Spleen (tissue), 11 donors: ENCODE data around the gene PTPRN2. TPM values are rescaled to one million over a fixed set of nuclear protein-coding genes. Genes with fewer than 3 reads are reported as not detected.

Experiments used
- DNase-seq: peaks from one replicate; pipeline ENCODE4 v3.0.0-alpha.2; 2020
- H3K27ac ChIP-seq, 8 donors: fragments of 200-600 bp; sonication (generic) in 7 of 8; 1 replicate in 4 of 8; 2 replicates in 4 of 8; pipeline versions ENCODE4 v1.5.0 to v1.8.0; 2016 to 2021; ENCODE audit warnings: inconsistent platforms in 4 of 8, mild to moderate bottlenecking in 4 of 8, moderate library complexity in 1 of 8
- H3K27me3 ChIP-seq, 7 donors: fragments of 200-600 bp; sonication (generic) in 6 of 7; replicated peaks in 1 of 7; 1 replicate in 4 of 7; 2 replicates in 3 of 7; pipeline versions ENCODE4 v1.5.0 to v1.8.0; 2016 to 2021; ENCODE audit warnings: inconsistent platforms in 3 of 7, mild to moderate bottlenecking in 1 of 7
- H3K36me3 ChIP-seq, 6 donors: fragments of 200-600 bp; sonication (generic) in 5 of 6; 1 replicate in 4 of 6; 2 replicates in 2 of 6; pipeline versions ENCODE4 v1.5.0 to v1.8.0; 2016 to 2021; ENCODE audit warnings: inconsistent platforms in 2 of 6
- H3K4me1 ChIP-seq, 6 donors: fragments of 200-600 bp; sonication (generic) in 5 of 6; 1 replicate in 3 of 6; 2 replicates in 3 of 6; pipeline versions ENCODE4 v1.5.0 to v1.8.0; 2016 to 2021; ENCODE audit warnings: inconsistent platforms in 3 of 6
- H3K4me3 ChIP-seq, 8 donors: fragments of 200-600 bp; sonication (generic) in 7 of 8; 1 replicate in 4 of 8; 2 replicates in 4 of 8; pipeline versions ENCODE4 v1.5.0 to v1.8.0; 2016 to 2021; ENCODE audit warnings: inconsistent platforms in 4 of 8, mild to moderate bottlenecking in 4 of 8, moderate library complexity in 2 of 8
- H3K9me3 ChIP-seq, 8 donors: fragments of 200-600 bp; sonication (generic) in 7 of 8; 1 replicate in 4 of 8; 2 replicates in 4 of 8; pipeline versions ENCODE4 v1.5.0 to v1.8.0; 2016 to 2021; ENCODE audit warnings: inconsistent platforms in 4 of 8
- POLR2A ChIP-seq, 3 donors: fragments of 450-650 bp; IDR thresholded peaks; one replicate each; pipeline ENCODE4 v1.5.1; 2017; ENCODE audit warnings: antibody characterized with exemption in 3 of 3, mild to moderate bottlenecking in 1 of 3
- POLR2AphosphoS5 ChIP-seq, 3 donors: sonication (generic); formaldehyde crosslinking; IDR thresholded peaks; one replicate each; pipeline ENCODE4 v1.5.1; 2017; ENCODE audit warnings: antibody characterized with exemption in 3 of 3
- WGBS, 5 donors: extraction: QIAGEN DNeasy Blood & Tissue Kit in 3 of 5; methylation state at CpG; one replicate each; pipeline versions ENCODE4 v1.1.5 to v1.1.7; 2013 to 2018; 5-methylcytosine and 5-hydroxymethylcytosine counted together
- intact Hi-C: fragments of 100-400 bp; cut with DNase I; formaldehyde crosslinking; loops from one replicate; pipeline ENCODE4 v1.15.0; 2023; ENCODE audit warnings: low total_unique reads
- polyA plus RNA-seq, 3 donors: library from polyadenylated mRNA; stranded (reverse); fragments of 200-250 nt; gene quantifications; one replicate each; pipeline ENCODE4 v1.2.1, GENCODE V29; 2013
- total RNA-seq, 7 donors: library from RNA; depleted of rRNA in 3 of 7; stranded (reverse); fragments of >200 nt in 3 of 7; fragmentation: NEBNext Ultra II Directional in 4 of 7; extraction: Animal tissue kit (Norgen Biotek cat#: 25700) in 4 of 7; gene quantifications; one replicate each; pipeline versions ENCODE4 v1.1.0 to v1.2.1, GENCODE V29; 2016 to 2021
- TF ChIP-seq, protein P1 (sequence below), 11 experiments: fragments of 200-600 bp in 7 of 11; fragments of 450-650 bp in 4 of 11; sonication (generic) in 4 of 11; IDR thresholded peaks in 8 of 11; conservative IDR thresholded peaks in 3 of 11; 1 replicate in 7 of 11; 2 replicates in 4 of 11; pipeline versions ENCODE4 v1.4.0 to v1.8.0; 2016 to 2021; ENCODE audit warnings: antibody characterized with exemption in 11 of 11, inconsistent platforms in 4 of 11, mild to moderate bottlenecking in 1 of 11
- donor health status: healthy with polysubstance abuse.
- donor health status: DM: no; HTN: no; CAD: no; lungs with moderate emphysema.
- donor health status: DM: no; HTN: no; CAD: no.
- donor health status: Bipolar disorder and iron deficiency.
- donor health status: healthy.
- donor health status: DM: no; HTN: no; CAD: no.
- donor health status: DM: yes; HTN: yes; CAD: no.

PTPRN2 gene
- total and polyA plus RNA-seq, 10 donors: 7.0 to 22.8 (median 16.8) TPM

DNA sequence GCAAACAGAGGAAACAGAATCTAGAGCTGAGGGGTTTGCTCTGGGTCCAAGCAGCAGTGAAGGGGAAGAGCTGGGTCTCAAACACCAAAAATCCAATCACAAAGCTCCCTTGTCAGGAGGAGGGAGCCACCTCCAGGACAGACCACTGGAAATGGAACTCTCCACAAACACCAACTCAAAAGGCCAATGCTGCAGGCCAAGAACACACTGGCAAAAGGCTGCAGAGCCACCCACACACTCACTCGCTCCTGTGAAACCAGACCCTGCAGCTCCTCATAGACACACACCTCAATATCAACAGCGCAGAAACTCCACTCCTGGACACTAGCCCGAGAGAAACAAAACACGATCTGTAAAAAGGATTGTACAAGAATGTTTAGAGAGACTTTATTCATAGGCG, 213.5 kb downstream of the PTPRN2 start:
- intact Hi-C loops: no loop called here
- WGBS, 5 donors: 71 to 84% (median 75%) methylated on average over 5 of the region's 5 CpGs

GRCh38 chr7:158373476-158374133, 214.0 kb downstream of the PTPRN2 start:
- Histone ChIP-seq H3K4me1 (no peaks in the 10 kb centered on the region), H3K27ac (no peak overlapping the region), H3K9me3 (no peaks in the 10 kb centered on the region), H3K36me3 (no peaks in the 10 kb centered on the region), H3K27me3 (peaks cover 0 to 31% (median 0%) of the 10 kb centered on the region in 7 donors), H3K4me3 (no peak overlapping the region)
- peak; percentile 58 for DNase-seq
- intact Hi-C loops: no loop called here
- 68 to 82% (median 77%) methylated on average over 15 to 18 of the region's 18 CpGs for WGBS, 5 donors
- no peak for TF ChIP-seq POLR2A (IDR thresholded peaks at IDR 0.05)
- TF ChIP-seq, protein P1, sequence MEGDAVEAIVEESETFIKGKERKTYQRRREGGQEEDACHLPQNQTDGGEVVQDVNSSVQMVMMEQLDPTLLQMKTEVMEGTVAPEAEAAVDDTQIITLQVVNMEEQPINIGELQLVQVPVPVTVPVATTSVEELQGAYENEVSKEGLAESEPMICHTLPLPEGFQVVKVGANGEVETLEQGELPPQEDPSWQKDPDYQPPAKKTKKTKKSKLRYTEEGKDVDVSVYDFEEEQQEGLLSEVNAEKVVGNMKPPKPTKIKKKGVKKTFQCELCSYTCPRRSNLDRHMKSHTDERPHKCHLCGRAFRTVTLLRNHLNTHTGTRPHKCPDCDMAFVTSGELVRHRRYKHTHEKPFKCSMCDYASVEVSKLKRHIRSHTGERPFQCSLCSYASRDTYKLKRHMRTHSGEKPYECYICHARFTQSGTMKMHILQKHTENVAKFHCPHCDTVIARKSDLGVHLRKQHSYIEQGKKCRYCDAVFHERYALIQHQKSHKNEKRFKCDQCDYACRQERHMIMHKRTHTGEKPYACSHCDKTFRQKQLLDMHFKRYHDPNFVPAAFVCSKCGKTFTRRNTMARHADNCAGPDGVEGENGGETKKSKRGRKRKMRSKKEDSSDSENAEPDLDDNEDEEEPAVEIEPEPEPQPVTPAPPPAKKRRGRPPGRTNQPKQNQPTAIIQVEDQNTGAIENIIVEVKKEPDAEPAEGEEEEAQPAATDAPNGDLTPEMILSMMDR (IDR thresholded peaks at IDR 0.05 in 8 of 11, conservative IDR thresholded peaks at IDR 0.05 in 3 of 11): no peak
- no peak for TF ChIP-seq POLR2AphosphoS5 (IDR thresholded peaks at IDR 0.05)

More for the DNA sequence above, 213.5 kb downstream of the PTPRN2 start:
- peaks cover 0 to 3% (median 0%) of the 10 kb centered on the region in 8 donors for H3K9me3 ChIP-seq
- H3K4me3 ChIP-seq: no peak overlapping the region
- no peaks in the 10 kb centered on the region for H3K36me3 ChIP-seq
- peaks cover 0 to 37% (median 0%) of the 10 kb centered on the region in 7 donors for H3K27me3 ChIP-seq
- H3K27ac ChIP-seq: no peak overlapping the region
- TF ChIP-seq, protein P1 (IDR thresholded peaks at IDR 0.05 in 8 of 11, conservative IDR thresholded peaks at IDR 0.05 in 3 of 11): no peak
- TF ChIP-seq POLR2A (IDR thresholded peaks at IDR 0.05) (no peak), POLR2AphosphoS5 (IDR thresholded peaks at IDR 0.05) (no peak)
- DNase-seq: peak; percentile 27
- no peaks in the 10 kb centered on the region for H3K4me1 ChIP-seq

DNA sequence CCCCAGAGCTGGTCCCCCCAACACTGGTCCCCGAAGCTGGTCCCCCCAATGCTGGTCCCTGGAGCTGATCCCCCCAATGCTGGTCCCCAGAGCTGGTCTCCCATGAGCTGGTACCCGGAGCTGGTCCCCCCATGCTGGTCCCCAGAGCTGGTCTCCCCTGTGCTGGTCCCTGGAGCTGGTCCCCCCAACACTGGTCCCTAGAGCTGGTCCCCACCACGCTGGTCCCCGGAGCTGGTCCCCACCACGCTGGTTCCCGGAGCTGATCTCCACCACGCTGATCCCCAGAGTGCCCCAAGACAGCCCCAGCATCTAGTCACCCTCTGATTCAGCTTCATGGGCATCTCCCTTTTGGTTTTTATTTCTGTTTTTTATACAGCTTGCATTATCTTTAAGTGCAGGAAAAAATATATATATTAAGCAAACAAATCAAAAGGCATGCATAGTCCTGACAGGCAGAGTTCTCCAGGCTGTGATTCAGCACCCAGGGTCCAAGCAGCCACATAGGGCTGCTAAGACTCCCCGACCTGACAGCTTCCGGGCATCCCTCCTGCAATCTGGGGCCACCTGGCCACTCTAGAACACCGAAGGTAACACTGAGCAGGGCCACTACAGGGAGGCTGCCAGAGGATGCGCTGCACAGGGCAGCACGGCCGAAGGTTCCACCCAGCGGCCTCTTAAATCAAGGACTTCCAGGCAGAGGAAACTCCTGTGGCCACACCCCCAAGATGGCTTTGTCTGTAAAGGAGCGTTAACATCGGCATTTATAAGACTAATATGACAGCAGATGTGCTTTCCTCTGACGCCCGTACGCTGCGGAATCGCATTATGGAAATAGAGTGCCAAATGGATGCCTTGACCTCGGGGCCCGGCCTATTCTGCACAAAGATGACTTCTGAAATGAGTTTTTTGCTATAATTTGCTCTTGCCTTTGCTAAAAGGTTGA, 215.0 kb downstream of the PTPRN2 start:
- intact Hi-C loops: no loop called here
- TF ChIP-seq, protein P1 (IDR thresholded peaks at IDR 0.05 in 8 of 11, conservative IDR thresholded peaks at IDR 0.05 in 3 of 11): no peak
- TF ChIP-seq POLR2A (IDR thresholded peaks at IDR 0.05): no peak
- no peak for TF ChIP-seq POLR2AphosphoS5 (IDR thresholded peaks at IDR 0.05)
- WGBS, 5 donors: 73 to 77% (median 76%) methylated on average over 17 to 23 of the region's 23 CpGs
- Histone ChIP-seq H3K27ac (no peak overlapping the region), H3K4me1 (no peaks in the 10 kb centered on the region), H3K27me3 (peaks cover 0 to 22% (median 0%) of the 10 kb centered on the region in 7 donors), H3K9me3 (no peaks in the 10 kb centered on the region), H3K36me3 (no peaks in the 10 kb centered on the region), H3K4me3 (no peak overlapping the region)
- peak; percentile 45 for DNase-seq

DNA sequence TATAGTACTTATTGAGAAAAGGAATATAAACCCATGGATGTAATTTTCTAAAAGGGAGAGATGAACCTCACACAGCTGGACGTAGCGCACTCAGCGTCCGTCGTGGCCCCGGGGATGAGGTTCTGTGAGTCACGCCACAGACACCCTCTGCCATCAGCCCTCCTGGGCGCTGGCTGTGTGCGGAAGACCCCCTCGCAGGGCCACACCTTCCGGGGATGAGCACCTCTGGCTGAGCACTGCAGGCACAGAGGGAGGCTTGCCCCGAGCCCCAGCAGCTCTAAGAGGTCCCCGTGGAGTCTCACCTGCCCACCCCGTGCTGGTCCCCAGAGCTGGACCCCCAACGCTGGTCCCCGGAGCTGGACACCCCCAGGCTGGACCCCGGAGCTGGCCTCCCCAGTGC, 215.8 kb downstream of the PTPRN2 start:
- DNase-seq: peak; percentile 54
- Histone ChIP-seq H3K36me3 (no peaks in the 10 kb centered on the region), H3K27ac (no peak overlapping the region), H3K27me3 (peaks cover 0 to 29% (median 0%) of the 10 kb centered on the region in 7 donors), H3K4me3 (no peak overlapping the region), H3K4me1 (no peaks in the 10 kb centered on the region), H3K9me3 (no peaks in the 10 kb centered on the region)
- TF ChIP-seq POLR2AphosphoS5 (IDR thresholded peaks at IDR 0.05) (no peak), POLR2A (IDR thresholded peaks at IDR 0.05) (no peak)
- TF ChIP-seq, protein P1 (IDR thresholded peaks at IDR 0.05 in 8 of 11, conservative IDR thresholded peaks at IDR 0.05 in 3 of 11): no peak
- intact Hi-C loops: no loop called here
- WGBS, 5 donors: 82 to 91% (median 83%) methylated on average over 10 to 17 of the region's 17 CpGs
